GM12873 (cell line): ENCODE data around the gene WFS1.

Experiments
- TF ChIP-seq, protein P1 (sequence below): IDR thresholded peaks from 2 replicates; pipeline ENCODE4 v1.5.1; 2012; ENCODE audit warnings: low read depth, mild to moderate bottlenecking, moderate library complexity, low read length, control low read depth; ENCODE audit not compliant: insufficient read depth; ENCODE audit errors: missing control alignments

Gene WFS1

DNA sequence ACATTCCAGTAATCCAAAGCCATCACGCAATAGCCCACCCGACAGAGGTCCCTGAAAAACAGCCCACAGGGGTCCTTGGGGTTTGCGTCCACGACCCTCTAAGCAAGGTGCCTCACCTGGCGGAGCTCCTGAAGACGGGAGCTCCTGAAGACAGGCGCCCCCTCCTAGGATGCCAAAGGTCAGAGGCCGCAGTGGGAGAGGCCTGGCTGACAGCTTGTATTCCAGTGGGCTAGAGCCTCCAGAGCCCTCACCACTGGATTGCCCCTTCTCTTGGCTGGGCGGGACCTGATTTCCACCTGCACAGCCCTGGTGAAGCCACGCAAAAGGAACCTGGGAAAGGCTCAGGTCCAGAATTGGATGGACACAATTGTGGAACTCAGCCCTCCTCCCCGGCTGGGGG, 29.7 kb upstream of the WFS1 start:
- TF ChIP-seq, protein P1, sequence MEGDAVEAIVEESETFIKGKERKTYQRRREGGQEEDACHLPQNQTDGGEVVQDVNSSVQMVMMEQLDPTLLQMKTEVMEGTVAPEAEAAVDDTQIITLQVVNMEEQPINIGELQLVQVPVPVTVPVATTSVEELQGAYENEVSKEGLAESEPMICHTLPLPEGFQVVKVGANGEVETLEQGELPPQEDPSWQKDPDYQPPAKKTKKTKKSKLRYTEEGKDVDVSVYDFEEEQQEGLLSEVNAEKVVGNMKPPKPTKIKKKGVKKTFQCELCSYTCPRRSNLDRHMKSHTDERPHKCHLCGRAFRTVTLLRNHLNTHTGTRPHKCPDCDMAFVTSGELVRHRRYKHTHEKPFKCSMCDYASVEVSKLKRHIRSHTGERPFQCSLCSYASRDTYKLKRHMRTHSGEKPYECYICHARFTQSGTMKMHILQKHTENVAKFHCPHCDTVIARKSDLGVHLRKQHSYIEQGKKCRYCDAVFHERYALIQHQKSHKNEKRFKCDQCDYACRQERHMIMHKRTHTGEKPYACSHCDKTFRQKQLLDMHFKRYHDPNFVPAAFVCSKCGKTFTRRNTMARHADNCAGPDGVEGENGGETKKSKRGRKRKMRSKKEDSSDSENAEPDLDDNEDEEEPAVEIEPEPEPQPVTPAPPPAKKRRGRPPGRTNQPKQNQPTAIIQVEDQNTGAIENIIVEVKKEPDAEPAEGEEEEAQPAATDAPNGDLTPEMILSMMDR: no peak

DNA sequence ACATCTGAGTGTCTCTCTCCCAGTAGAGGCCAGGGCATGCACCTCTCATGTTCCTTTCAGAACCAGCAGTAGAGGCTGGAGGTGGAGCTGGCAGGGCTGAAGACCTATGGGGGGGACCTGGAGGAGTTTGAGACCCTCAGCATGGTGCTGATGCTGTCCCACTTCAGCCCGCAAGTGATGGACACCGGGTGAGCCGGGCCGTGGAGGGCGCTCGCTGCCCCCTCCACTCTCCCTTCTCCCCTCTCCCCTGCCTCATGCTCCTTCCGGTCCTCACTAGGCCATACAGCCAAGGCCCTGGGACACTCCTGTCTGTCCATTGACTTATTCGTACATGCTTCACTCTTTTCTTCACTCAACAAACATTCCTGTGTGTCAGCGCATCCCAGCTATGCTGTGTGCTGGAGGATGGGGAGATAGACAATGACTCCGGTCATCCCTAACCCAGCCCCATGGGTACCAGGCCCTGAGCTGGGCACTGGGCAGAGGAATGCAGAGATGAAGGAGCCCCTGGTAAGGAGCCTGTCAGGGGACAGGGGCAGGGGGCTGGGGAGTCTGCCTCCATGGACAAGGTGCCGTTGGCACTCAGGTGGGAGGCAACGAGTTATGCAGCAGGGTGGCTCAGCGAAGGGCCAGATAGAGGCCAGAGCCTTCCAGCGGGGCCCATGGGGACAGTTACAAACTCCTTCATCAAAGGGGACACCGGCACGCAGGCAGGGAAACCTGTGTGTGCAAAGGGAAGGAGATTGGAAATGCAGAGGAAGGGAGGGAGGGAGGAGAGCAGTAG, 28.4 kb upstream of the WFS1 start:
- TF ChIP-seq, protein P1: no peak

DNA sequence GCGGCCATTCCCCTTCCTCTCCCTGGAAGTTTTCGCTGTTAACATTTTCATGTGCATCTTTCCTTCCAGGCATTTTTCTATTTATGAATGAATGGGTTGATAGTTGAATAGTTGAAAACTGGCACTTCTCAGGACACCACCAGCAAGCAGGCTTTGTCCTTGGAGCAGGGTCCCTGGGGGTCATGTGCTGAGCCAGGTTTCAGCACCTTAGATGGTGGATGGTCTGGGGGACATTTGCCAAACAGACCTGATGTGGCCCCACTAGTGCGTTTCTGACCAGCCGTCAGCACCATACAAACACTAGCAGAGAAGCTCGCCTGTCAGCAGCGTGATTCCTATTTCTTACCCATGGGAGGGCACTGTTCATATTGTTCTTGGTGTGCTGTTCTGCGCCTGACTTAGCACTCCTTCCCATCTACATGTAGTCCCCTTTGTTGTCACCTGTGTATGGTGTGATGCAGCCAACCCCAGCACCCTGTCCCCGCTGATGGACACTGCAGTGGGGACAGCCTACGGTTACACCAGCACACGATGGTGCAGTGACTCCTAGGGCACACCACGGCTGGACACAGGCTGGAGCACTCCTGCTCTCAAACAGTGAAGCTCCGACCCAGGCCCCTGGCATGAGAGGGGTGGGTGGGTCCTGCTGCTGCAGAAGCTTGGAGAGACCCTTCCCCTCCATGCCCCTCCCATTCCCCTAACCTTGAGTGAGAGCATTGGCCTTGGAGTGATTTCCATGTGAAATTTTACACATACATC, 27.2 kb upstream of the WFS1 start:
- TF ChIP-seq, protein P1: no peak

DNA sequence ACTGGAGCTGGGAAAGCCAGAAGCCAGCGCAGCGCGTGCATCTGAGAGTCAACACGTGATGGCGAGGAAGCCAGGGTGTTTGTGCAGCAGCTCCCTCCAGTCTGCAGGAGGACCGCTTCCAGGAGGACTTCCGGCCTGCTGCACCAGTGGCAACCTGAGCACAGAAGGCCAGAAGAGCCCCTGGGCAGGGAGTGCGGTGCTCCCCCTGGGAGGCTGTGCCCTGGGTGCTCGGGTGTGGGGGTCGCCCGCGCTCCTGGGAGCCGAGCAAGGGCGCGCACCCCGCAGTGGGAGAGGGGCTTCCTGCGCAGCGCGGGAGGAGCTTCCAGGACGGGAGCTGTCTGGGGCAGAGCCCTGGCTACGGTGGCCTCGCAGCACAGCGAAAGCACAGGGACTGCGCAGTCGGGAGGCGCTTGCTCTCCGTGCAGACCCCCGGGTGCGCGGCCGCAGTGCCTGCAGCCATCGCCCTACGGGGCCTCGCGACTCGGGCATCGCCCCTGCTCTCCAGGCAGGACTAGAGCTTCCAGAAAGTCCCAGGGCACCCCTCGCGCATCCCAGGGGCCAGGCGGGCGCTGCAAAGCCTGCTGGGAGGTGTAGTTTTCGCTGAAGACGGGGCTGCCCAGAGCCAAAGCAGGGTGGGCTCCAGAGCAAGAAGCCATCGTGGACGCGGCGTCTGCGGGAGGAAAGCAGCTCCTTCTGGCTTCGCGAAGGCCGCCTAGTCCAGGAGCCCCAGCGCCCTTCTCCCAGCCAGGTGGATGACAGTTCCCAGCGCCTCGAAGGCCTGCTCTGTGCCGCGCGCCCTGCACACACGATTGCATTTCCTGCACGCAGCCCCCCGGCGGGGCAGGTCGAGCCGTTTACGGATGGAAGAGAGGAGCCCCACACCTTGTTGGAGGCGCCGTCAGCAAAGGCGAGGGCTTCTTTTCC, 24.1 kb upstream of the WFS1 start:
- TF ChIP-seq, protein P1: no peak

DNA sequence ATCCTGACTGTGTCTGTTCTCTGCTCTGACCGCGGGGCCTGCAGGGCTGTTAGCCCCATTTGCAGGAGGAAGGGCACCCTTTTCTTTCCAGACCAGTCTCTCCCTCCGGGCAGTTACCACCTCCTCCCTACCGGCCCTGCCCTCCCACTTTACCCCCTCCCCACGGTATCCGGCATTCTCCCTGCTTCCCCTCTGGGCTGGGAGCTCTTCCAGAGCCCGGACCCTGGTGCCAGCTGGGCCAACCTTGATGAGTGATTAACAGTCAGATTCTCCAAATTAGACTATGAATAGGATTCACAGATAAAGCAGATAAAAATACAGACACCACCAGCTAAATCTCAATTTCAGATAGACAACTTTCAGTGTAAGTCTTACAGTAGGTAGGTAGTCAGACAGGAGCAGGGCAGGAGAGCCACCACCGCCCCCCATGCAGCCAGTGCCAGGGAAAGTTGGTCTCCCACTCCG, 23.4 kb upstream of the WFS1 start:
- TF ChIP-seq, protein P1: no peak

DNA sequence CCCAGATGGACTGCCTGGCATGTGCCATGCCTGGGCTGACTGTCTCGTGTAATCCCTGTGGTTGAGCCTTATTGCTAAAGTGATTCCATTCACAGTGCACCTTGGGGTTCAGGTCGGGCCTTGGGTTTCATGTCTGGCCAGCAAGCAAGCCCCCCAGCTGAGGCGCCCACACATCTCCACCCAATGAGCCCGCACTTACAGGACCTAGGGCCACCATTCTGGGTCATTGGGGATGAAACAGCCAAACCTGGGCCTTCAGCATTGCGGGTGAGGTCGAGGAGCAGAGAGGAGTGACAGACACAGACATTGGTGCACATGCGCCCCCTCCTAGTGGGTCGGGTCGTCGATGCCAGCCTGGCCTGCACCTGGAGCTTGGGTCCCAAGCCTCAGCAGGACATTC, 21.3 kb upstream of the WFS1 start:
- TF ChIP-seq, protein P1: no peak
